ENCODE measurements around the gene GPX2.

The GPX2 gene

GRCh38 chr14:64937821-64938193 lies 4.7 kb downstream of the GPX2 start:
- Histone ChIP-seq H3K4me1 (ENCODE audit: control insufficient read depth, insufficient read depth, low read length) (peaks cover 6% of the 10 kb centered on the region; the same call in 1 of the 2 replicates), H3K9me3 (ENCODE audit: control insufficient read depth, insufficient read depth, low read length) (no peaks in the 10 kb centered on the region), H3K27ac (ENCODE audit: low read depth, low read length) (no peak overlapping the region), H3K4me3 (ENCODE audit: low read depth, low read length) (no peak overlapping the region), H3K36me3 (ENCODE audit: control insufficient read depth, insufficient read depth, low read length) (peaks cover 20% of the 10 kb centered on the region), H3K27me3 (ENCODE audit: control insufficient read depth, insufficient read depth, low read length) (no peaks in the 10 kb centered on the region), H3K9ac (ENCODE audit: low read depth, low read length) (no peak overlapping the region)

- no peak overlapping the region for H3K4me3 ChIP-seq (ENCODE audit: low read depth, low read length)
- H3K4me1 ChIP-seq (ENCODE audit: control insufficient read depth, insufficient read depth, low read length) = peaks cover 1% of the 10 kb centered on the region; the same call in 1 of the 2 replicates
- no peak overlapping the region for H3K27ac ChIP-seq (ENCODE audit: low read depth, low read length)
- H3K9me3 ChIP-seq (ENCODE audit: control insufficient read depth, insufficient read depth, low read length) = no peaks in the 10 kb centered on the region
- peaks cover 25% of the 10 kb centered on the region for H3K36me3 ChIP-seq (ENCODE audit: control insufficient read depth, insufficient read depth, low read length)
- H3K9ac ChIP-seq (ENCODE audit: low read depth, low read length) = no peak overlapping the region
- H3K27me3 ChIP-seq (ENCODE audit: control insufficient read depth, insufficient read depth, low read length) = no peaks in the 10 kb centered on the region
These were observed 5.2 kb downstream of the GPX2 start for GRCh38 chr14:64937171-64937820.

GRCh38 chr14:64935508-64935907 lies 7.0 kb downstream of the GPX2 start:
- no peak overlapping the region for H3K9ac ChIP-seq (ENCODE audit: low read depth, low read length)
- no peak overlapping the region for H3K4me3 ChIP-seq (ENCODE audit: low read depth, low read length)
- H3K36me3 ChIP-seq (ENCODE audit: control insufficient read depth, insufficient read depth, low read length) = peaks cover 38% of the 10 kb centered on the region
- H3K27me3 ChIP-seq (ENCODE audit: control insufficient read depth, insufficient read depth, low read length) = no peaks in the 10 kb centered on the region
- no peaks in the 10 kb centered on the region for H3K4me1 ChIP-seq (ENCODE audit: control insufficient read depth, insufficient read depth, low read length)
- H3K9me3 ChIP-seq (ENCODE audit: control insufficient read depth, insufficient read depth, low read length) = no peaks in the 10 kb centered on the region
- H3K27ac ChIP-seq (ENCODE audit: low read depth, low read length) = no peak overlapping the region

GRCh38 chr14:64934338-64934929 lies 8.1 kb downstream of the GPX2 start:
- Histone ChIP-seq H3K27ac (ENCODE audit: low read depth, low read length) (no peak overlapping the region), H3K4me3 (ENCODE audit: low read depth, low read length) (no peak overlapping the region), H3K9ac (ENCODE audit: low read depth, low read length) (no peak overlapping the region), H3K27me3 (ENCODE audit: control insufficient read depth, insufficient read depth, low read length) (no peaks in the 10 kb centered on the region), H3K4me1 (ENCODE audit: control insufficient read depth, insufficient read depth, low read length) (no peaks in the 10 kb centered on the region), H3K9me3 (ENCODE audit: control insufficient read depth, insufficient read depth, low read length) (no peaks in the 10 kb centered on the region), H3K36me3 (ENCODE audit: control insufficient read depth, insufficient read depth, low read length) (peaks cover 37% of the 10 kb centered on the region)

- Histone ChIP-seq H3K9ac (ENCODE audit: low read depth, low read length) (no peak overlapping the region), H3K9me3 (ENCODE audit: control insufficient read depth, insufficient read depth, low read length) (no peaks in the 10 kb centered on the region), H3K27me3 (ENCODE audit: control insufficient read depth, insufficient read depth, low read length) (no peaks in the 10 kb centered on the region), H3K27ac (ENCODE audit: low read depth, low read length) (no peak overlapping the region), H3K36me3 (ENCODE audit: control insufficient read depth, insufficient read depth, low read length) (peaks cover 46% of the 10 kb centered on the region), H3K4me1 (ENCODE audit: control insufficient read depth, insufficient read depth, low read length) (no peaks in the 10 kb centered on the region), H3K4me3 (ENCODE audit: low read depth, low read length) (no peak overlapping the region)
These were observed 10.3 kb downstream of the GPX2 start for GRCh38 chr14:64932231-64932630.

- Histone ChIP-seq H3K4me1 (ENCODE audit: control insufficient read depth, insufficient read depth, low read length) (no peaks in the 10 kb centered on the region), H3K4me3 (ENCODE audit: low read depth, low read length) (no peak overlapping the region), H3K36me3 (ENCODE audit: control insufficient read depth, insufficient read depth, low read length) (peaks cover 57% of the 10 kb centered on the region), H3K27ac (ENCODE audit: low read depth, low read length) (no peak overlapping the region), H3K27me3 (ENCODE audit: control insufficient read depth, insufficient read depth, low read length) (no peaks in the 10 kb centered on the region), H3K9me3 (ENCODE audit: control insufficient read depth, insufficient read depth, low read length) (no peaks in the 10 kb centered on the region), H3K9ac (ENCODE audit: low read depth, low read length) (no peak overlapping the region)
These were observed 11.4 kb downstream of the GPX2 start for GRCh38 chr14:64931123-64931522.

GRCh38 chr14:64930085-64930843 lies 12.3 kb downstream of the GPX2 start:
- H3K27ac ChIP-seq (ENCODE audit: low read depth, low read length) = no peak overlapping the region
- H3K27me3 ChIP-seq (ENCODE audit: control insufficient read depth, insufficient read depth, low read length) = no peaks in the 10 kb centered on the region
- no peaks in the 10 kb centered on the region for H3K9me3 ChIP-seq (ENCODE audit: control insufficient read depth, insufficient read depth, low read length)
- H3K4me3 ChIP-seq (ENCODE audit: low read depth, low read length) = no peak overlapping the region
- peaks cover 65% of the 10 kb centered on the region for H3K36me3 ChIP-seq (ENCODE audit: control insufficient read depth, insufficient read depth, low read length)
- H3K4me1 ChIP-seq (ENCODE audit: control insufficient read depth, insufficient read depth, low read length) = no peaks in the 10 kb centered on the region
- no peak overlapping the region for H3K9ac ChIP-seq (ENCODE audit: low read depth, low read length)

- Histone ChIP-seq H3K36me3 (ENCODE audit: control insufficient read depth, insufficient read depth, low read length) (peaks cover 71% of the 10 kb centered on the region), H3K4me3 (ENCODE audit: low read depth, low read length) (no peak overlapping the region), H3K27me3 (ENCODE audit: control insufficient read depth, insufficient read depth, low read length) (no peaks in the 10 kb centered on the region), H3K4me1 (ENCODE audit: control insufficient read depth, insufficient read depth, low read length) (no peaks in the 10 kb centered on the region), H3K9ac (ENCODE audit: low read depth, low read length) (no peak overlapping the region), H3K9me3 (ENCODE audit: control insufficient read depth, insufficient read depth, low read length) (no peaks in the 10 kb centered on the region), H3K27ac (ENCODE audit: low read depth, low read length) (no peak overlapping the region)
These were observed 13.6 kb downstream of the GPX2 start for GRCh38 chr14:64929014-64929359.

GRCh38 chr14:64928239-64929013 lies 14.1 kb downstream of the GPX2 start:
- no peak overlapping the region for H3K9ac ChIP-seq (ENCODE audit: low read depth, low read length)
- H3K27me3 ChIP-seq (ENCODE audit: control insufficient read depth, insufficient read depth, low read length) = no peaks in the 10 kb centered on the region
- H3K27ac ChIP-seq (ENCODE audit: low read depth, low read length) = no peak overlapping the region
- no peaks in the 10 kb centered on the region for H3K9me3 ChIP-seq (ENCODE audit: control insufficient read depth, insufficient read depth, low read length)
- no peak overlapping the region for H3K4me3 ChIP-seq (ENCODE audit: low read depth, low read length)
- H3K4me1 ChIP-seq (ENCODE audit: control insufficient read depth, insufficient read depth, low read length) = no peaks in the 10 kb centered on the region
- peaks cover 71% of the 10 kb centered on the region for H3K36me3 ChIP-seq (ENCODE audit: control insufficient read depth, insufficient read depth, low read length)

- Histone ChIP-seq H3K4me3 (ENCODE audit: low read depth, low read length) (no peak overlapping the region), H3K27me3 (ENCODE audit: control insufficient read depth, insufficient read depth, low read length) (no peaks in the 10 kb centered on the region), H3K9me3 (ENCODE audit: control insufficient read depth, insufficient read depth, low read length) (no peaks in the 10 kb centered on the region), H3K4me1 (ENCODE audit: control insufficient read depth, insufficient read depth, low read length) (no peaks in the 10 kb centered on the region), H3K27ac (ENCODE audit: low read depth, low read length) (no peak overlapping the region), H3K9ac (ENCODE audit: low read depth, low read length) (no peak overlapping the region), H3K36me3 (ENCODE audit: control insufficient read depth, insufficient read depth, low read length) (peaks cover 57% of the 10 kb centered on the region)
These were observed 15.5 kb downstream of the GPX2 start for GRCh38 chr14:64927031-64927430.
